Smooth muscle cell (in vitro differentiated cells): ENCODE data around the gene ERAL1. TPM values are rescaled to one million over a fixed set of nuclear protein-coding genes. Genes with fewer than 3 reads are reported as not detected.
A peak's percentile ranks its signal among the peaks of the same experiment; 100 is the strongest.

Source experiments
- DNase-seq: peaks from one replicate; lab custom pipeline; 2025; ENCODE audit not compliant: unreplicated experiment; lab: John Stamatoyannopoulos, UW
- H2AFZ ChIP-seq: fragments of 200-600 bp; sonication (generic); 2 replicates; pipeline ENCODE4 v1.6.0; 2016; ENCODE audit warnings: antibody characterized with exemption, low read depth, mild to moderate bottlenecking
- H3F3A ChIP-seq: fragments of 200-600 bp; sonication (generic); 2 replicates; pipeline ENCODE4 v1.6.0; 2017; ENCODE audit warnings: antibody characterized with exemption, low read depth
- H3K27ac ChIP-seq: fragments of 200-600 bp; sonication (generic); 2 replicates; pipeline ENCODE4 v1.5.1; 2016; ENCODE audit warnings: low read depth, mild to moderate bottlenecking
- H3K27me3 ChIP-seq: fragments of 200-600 bp; sonication (generic); 2 replicates; pipeline ENCODE4 v1.6.1; 2016; ENCODE audit warnings: low read depth, mild to moderate bottlenecking
- H3K36me3 ChIP-seq: fragments of 200-600 bp; sonication (generic); 2 replicates; pipeline ENCODE4 v1.5.1; 2016; ENCODE audit warnings: low read depth
- H3K4me1 ChIP-seq: fragments of 200-600 bp; sonication (generic); 2 replicates; pipeline ENCODE4 v1.5.1; 2016; ENCODE audit warnings: low read depth
- H3K4me2 ChIP-seq: fragments of 200-600 bp; sonication (generic); 2 replicates; pipeline ENCODE4 v1.6.0; 2016; ENCODE audit warnings: mild to moderate bottlenecking
- H3K4me3 ChIP-seq: fragments of 200-600 bp; sonication (generic); 2 replicates; pipeline ENCODE4 v1.5.1; 2016; ENCODE audit warnings: mild to moderate bottlenecking
- H3K79me2 ChIP-seq: fragments of 200-600 bp; sonication (generic); 2 replicates; pipeline ENCODE4 v1.6.0; 2016; ENCODE audit warnings: low read depth, mild to moderate bottlenecking
- H3K9ac ChIP-seq: fragments of 200-600 bp; sonication (generic); 2 replicates; pipeline ENCODE4 v1.6.0; 2016; ENCODE audit warnings: low read depth
- H3K9me3 ChIP-seq: fragments of 200-600 bp; sonication (generic); replicated peaks from 2 replicates; pipeline ENCODE4 v1.5.1; 2016; ENCODE audit warnings: low read depth
- H4K20me1 ChIP-seq: fragments of 200-600 bp; sonication (generic); 2 replicates; pipeline ENCODE4 v1.6.0; 2016; ENCODE audit warnings: low read depth
- CTCF ChIP-seq: fragments of 200-600 bp; sonication (generic); IDR thresholded peaks from 2 replicates; pipeline ENCODE4 v1.5.1; 2017; ENCODE audit warnings: borderline replicate concordance, mild to moderate bottlenecking, antibody characterized with exemption; ENCODE audit not compliant: insufficient read depth, poor library complexity, severe bottlenecking
- WGBS: methylation state at CpG from one replicate; pipeline ENCODE4 v1.1.7; 2016; ENCODE audit warnings: low lambda C conversion rate; 5-methylcytosine and 5-hydroxymethylcytosine counted together
- polyA plus RNA-seq: library from polyadenylated mRNA; unstranded; fragments of >200 nt; fragmentation: Nextera tagmentation; extraction: Ambion mirVana; gene quantifications from 2 replicates; pipeline ENCODE4 v1.2.1, GENCODE V29; 2016
- total RNA-seq: library from RNA; depleted of rRNA; stranded (reverse); fragments of >200 nt; gene quantifications from 2 replicates; pipeline ENCODE4 v1.2.3, GENCODE V29; 2014

The ERAL1 gene
- total RNA-seq (30.0 and 37.6 TPM in 2 replicates), polyA plus RNA-seq (58.9 and 59.3 TPM in 2 replicates)

- no peaks in the 10 kb centered on the region for H3K36me3 ChIP-seq
- no peaks in the 10 kb centered on the region for H3K27me3 ChIP-seq
- peak; percentile 41 for DNase-seq
- H3F3A ChIP-seq: no peaks in the 10 kb centered on the region
- peaks cover 10% of the 10 kb centered on the region for H3K79me2 ChIP-seq
- no peaks in the 10 kb centered on the region for H3K9me3 ChIP-seq
- H3K9ac ChIP-seq: peak within 1 kb of the TSS; percentile 92
- WGBS: 2% methylated on average over 42 of the region's 42 CpGs
- no peaks in the 10 kb centered on the region for H4K20me1 ChIP-seq
- peak within 1 kb of the TSS; percentile 90 for H2AFZ ChIP-seq
- TF ChIP-seq CTCF: no peak
- peak within 1 kb of the TSS; percentile 96 for H3K4me2 ChIP-seq
- peak within 1 kb of the TSS; percentile 52 for H3K27ac ChIP-seq
- H3K4me1 ChIP-seq: peaks cover 6% of the 10 kb centered on the region
- peak within 1 kb of the TSS; percentile 81 for H3K4me3 ChIP-seq
These were observed at the start of gene ERAL1 for GRCh38 chr17:28854457-28855335. TSS of gene ERAL1 (plus strand) at chr17:28855016. CDS start at chr17:28855035, 19 bp downstream.

GRCh38 chr17:28807925-28808634 lies 46.7 kb upstream of the ERAL1 start:
- peaks cover 78% of the 10 kb centered on the region for H4K20me1 ChIP-seq

GRCh38 chr17:28810437-28810836 lies 44.4 kb upstream of the ERAL1 start:
- Histone ChIP-seq H3K79me2 (peaks cover 63% of the 10 kb centered on the region), H3K9ac (no peak overlapping the region), H3K4me3 (no peak overlapping the region), H3K27ac (peak overlapping the region; percentile 95), H3K36me3 (no peaks in the 10 kb centered on the region), H2AFZ (no peak overlapping the region), H3K27me3 (no peaks in the 10 kb centered on the region), H3K9me3 (no peaks in the 10 kb centered on the region), H3F3A (peaks cover 30% of the 10 kb centered on the region), H3K4me1 (peaks cover 22% of the 10 kb centered on the region), H4K20me1 (peaks cover 54% of the 10 kb centered on the region), H3K4me2 (no peak overlapping the region)
- 100% methylated on average over 1 of the region's 1 CpG for WGBS
- TF ChIP-seq CTCF: no peak
- DNase-seq: no peak

More at GRCh38 chr17:28807925-28808634, 46.7 kb upstream of the ERAL1 start:
- peaks cover 69% of the 10 kb centered on the region for H3K79me2 ChIP-seq
- no peak for DNase-seq
- peak overlapping the region; percentile 28 for H3K9ac ChIP-seq
- no peaks in the 10 kb centered on the region for H3K36me3 ChIP-seq
- WGBS: 2% methylated on average over 2 of the region's 2 CpGs
- H3K4me1 ChIP-seq: peaks cover 20% of the 10 kb centered on the region
- peaks cover 28% of the 10 kb centered on the region for H3F3A ChIP-seq
- peak overlapping the region; percentile 35 for H3K4me2 ChIP-seq
- H2AFZ ChIP-seq: no peak overlapping the region
- H3K9me3 ChIP-seq: no peaks in the 10 kb centered on the region
- H3K27me3 ChIP-seq: no peaks in the 10 kb centered on the region
- no peak overlapping the region for H3K4me3 ChIP-seq
- peak overlapping the region; percentile 95 for H3K27ac ChIP-seq
- no peak for TF ChIP-seq CTCF
